ENCODE measurements around the gene CFAP69.

DNA sequence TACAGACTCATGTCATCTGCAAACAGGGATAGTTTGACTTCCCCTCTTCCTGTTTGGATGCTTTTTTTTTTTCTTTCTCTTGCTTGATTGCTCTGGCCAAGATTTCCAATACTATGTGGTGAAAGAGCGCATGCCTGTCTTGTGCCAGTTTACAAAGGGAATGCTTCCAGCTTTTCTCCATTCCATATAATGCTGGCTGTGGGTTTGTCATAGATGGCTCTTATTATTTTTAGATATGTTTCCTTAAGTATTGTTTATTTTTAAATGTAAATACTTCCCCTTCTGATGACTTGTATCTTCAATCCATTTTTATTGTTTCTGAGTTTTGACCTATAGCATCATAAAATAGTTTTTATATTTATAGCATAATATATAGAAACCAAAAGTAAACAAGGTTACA lies 58.3 kb downstream of the CFAP69 start:
- TF ChIP-seq, protein P1, sequence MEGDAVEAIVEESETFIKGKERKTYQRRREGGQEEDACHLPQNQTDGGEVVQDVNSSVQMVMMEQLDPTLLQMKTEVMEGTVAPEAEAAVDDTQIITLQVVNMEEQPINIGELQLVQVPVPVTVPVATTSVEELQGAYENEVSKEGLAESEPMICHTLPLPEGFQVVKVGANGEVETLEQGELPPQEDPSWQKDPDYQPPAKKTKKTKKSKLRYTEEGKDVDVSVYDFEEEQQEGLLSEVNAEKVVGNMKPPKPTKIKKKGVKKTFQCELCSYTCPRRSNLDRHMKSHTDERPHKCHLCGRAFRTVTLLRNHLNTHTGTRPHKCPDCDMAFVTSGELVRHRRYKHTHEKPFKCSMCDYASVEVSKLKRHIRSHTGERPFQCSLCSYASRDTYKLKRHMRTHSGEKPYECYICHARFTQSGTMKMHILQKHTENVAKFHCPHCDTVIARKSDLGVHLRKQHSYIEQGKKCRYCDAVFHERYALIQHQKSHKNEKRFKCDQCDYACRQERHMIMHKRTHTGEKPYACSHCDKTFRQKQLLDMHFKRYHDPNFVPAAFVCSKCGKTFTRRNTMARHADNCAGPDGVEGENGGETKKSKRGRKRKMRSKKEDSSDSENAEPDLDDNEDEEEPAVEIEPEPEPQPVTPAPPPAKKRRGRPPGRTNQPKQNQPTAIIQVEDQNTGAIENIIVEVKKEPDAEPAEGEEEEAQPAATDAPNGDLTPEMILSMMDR (IDR thresholded peaks at IDR 0.05), result no peak
- no peak for TF ChIP-seq EZH2 (IDR thresholded peaks at IDR 0.05; ENCODE audit: borderline replicate concordance, insufficient read depth, low read depth, low read length, poor library complexity, severe bottlenecking)
